Measurements from ENCODE around the gene KPTN.

Gene KPTN

GRCh38 chr19:47503826-47504150 is 19.8 kb upstream of the KPTN start:
- in situ Hi-C loops (cut with HindIII; ENCODE audit: low sequenced_read_pairs) = no loop called here
- no peak for DNase-seq (ENCODE audit: low read depth, low spot score)
- no peak overlapping the region for H3K4me3 ChIP-seq (ENCODE audit: low read depth, low read length)
- TF ChIP-seq CTCF (IDR thresholded peaks at IDR 0.05; ENCODE audit: low read depth, low read length) = no peak

GRCh38 chr19:47503130-47503825 is 19.3 kb upstream of the KPTN start:
- in situ Hi-C loops (cut with HindIII; ENCODE audit: low sequenced_read_pairs) = no loop called here
- H3K4me3 ChIP-seq (ENCODE audit: low read depth, low read length) = no peak overlapping the region
- no peak for TF ChIP-seq CTCF (IDR thresholded peaks at IDR 0.05; ENCODE audit: low read depth, low read length)
- no peak for DNase-seq (ENCODE audit: low read depth, low spot score)

- in situ Hi-C loops (cut with HindIII; ENCODE audit: low sequenced_read_pairs) = no loop called here
- TF ChIP-seq CTCF (IDR thresholded peaks at IDR 0.05; ENCODE audit: low read depth, low read length) = no peak
- no peak overlapping the region for H3K4me3 ChIP-seq (ENCODE audit: low read depth, low read length)
- no peak for DNase-seq (ENCODE audit: low read depth, low spot score)
These were observed 16.1 kb upstream of the KPTN start for GRCh38 chr19:47499863-47500830.

GRCh38 chr19:47499371-47499770 is 15.4 kb upstream of the KPTN start:
- in situ Hi-C loops (cut with HindIII; ENCODE audit: low sequenced_read_pairs) = no loop called here
- DNase-seq (ENCODE audit: low read depth, low spot score) = no peak
- TF ChIP-seq CTCF (IDR thresholded peaks at IDR 0.05; ENCODE audit: low read depth, low read length) = no peak

GRCh38 chr19:47498561-47498960 is 14.5 kb upstream of the KPTN start:
- no peak for DNase-seq (ENCODE audit: low read depth, low spot score)
- H3K4me3 ChIP-seq (ENCODE audit: low read depth, low read length) = no peak overlapping the region
- in situ Hi-C loops (cut with HindIII; ENCODE audit: low sequenced_read_pairs) = no loop called here
- TF ChIP-seq CTCF (IDR thresholded peaks at IDR 0.05; ENCODE audit: low read depth, low read length) = no peak

More at GRCh38 chr19:47499371-47499770, 15.4 kb upstream of the KPTN start:
- H3K4me3 ChIP-seq (ENCODE audit: low read depth, low read length) = no peak overlapping the region

- no peak for TF ChIP-seq CTCF (IDR thresholded peaks at IDR 0.05; ENCODE audit: low read depth, low read length)
- DNase-seq (ENCODE audit: low read depth, low spot score) = no peak
- in situ Hi-C loops (cut with HindIII; ENCODE audit: low sequenced_read_pairs) = no loop called here
- H3K4me3 ChIP-seq (ENCODE audit: low read depth, low read length) = no peak overlapping the region
These were observed 14.0 kb upstream of the KPTN start for GRCh38 chr19:47497821-47498520.

Measured in astrocyte of the spinal cord (primary cell).